ENCODE measurements around the gene RPL22.

RPL22 gene

GRCh38 chr1:6207075-6207885, 7.9 kb upstream of the RPL22 start:
- no CpG with 5 or more reads among the region's 19 CpGs for WGBS (ENCODE audit: extremely low coverage, insufficient coverage, low lambda C conversion rate)
- no peak overlapping the region for H3K4me3 ChIP-seq (ENCODE audit: low read length)
- H3K27me3 ChIP-seq (ENCODE audit: insufficient read depth, low read length, poor library complexity), result peaks cover 17% of the 10 kb centered on the region

GRCh38 chr1:6206520-6206855, 7.1 kb upstream of the RPL22 start:
- peak overlapping the region; percentile 42 for H3K9ac ChIP-seq (ENCODE audit: low read length)
- H3K36me3 ChIP-seq (ENCODE audit: control insufficient read depth, insufficient read depth, low read length), result no peaks in the 10 kb centered on the region
- DNase-seq, result no peak
- no peak overlapping the region for H3K18ac ChIP-seq (ENCODE audit: low read length)
- no peak overlapping the region for H3K56ac ChIP-seq (ENCODE audit: low read length)
- no peak overlapping the region for H3K4ac ChIP-seq (ENCODE audit: low read depth, low read length)
- H3K27ac ChIP-seq (ENCODE audit: low read depth, low read length), result no peak overlapping the region
- H4K8ac ChIP-seq (ENCODE audit: low read depth, low read length), result no peak overlapping the region
- H2AK5ac ChIP-seq (ENCODE audit: low read length), result no peak overlapping the region
- H2BK5ac ChIP-seq (ENCODE audit: low read length), result no peak overlapping the region
- no peak overlapping the region for H2BK15ac ChIP-seq (replicated peaks; ENCODE audit: low read depth)
- H3K27me3 ChIP-seq (ENCODE audit: insufficient read depth, low read length, poor library complexity), result peaks cover 17% of the 10 kb centered on the region
- H3K4me1 ChIP-seq (ENCODE audit: control insufficient read depth, low read depth, low read length), result no peaks in the 10 kb centered on the region
- H3K4me3 ChIP-seq (ENCODE audit: low read length), result no peak overlapping the region
- no CpG with 5 or more reads among the region's 25 CpGs for WGBS (ENCODE audit: extremely low coverage, insufficient coverage, low lambda C conversion rate)
- no peak overlapping the region for H3K23ac ChIP-seq (ENCODE audit: low read length)
- no peaks in the 10 kb centered on the region for H3K79me1 ChIP-seq (ENCODE audit: low read length)
- H2BK120ac ChIP-seq (ENCODE audit: low read depth, low read length), result no peak overlapping the region
- peak overlapping the region; percentile 25 for H3K4me2 ChIP-seq (ENCODE audit: low read length)
- no peaks in the 10 kb centered on the region for H3K79me2 ChIP-seq (ENCODE audit: control insufficient read depth, insufficient read depth, low read length)
- no peak overlapping the region for H4K5ac ChIP-seq (ENCODE audit: low read length)

More at GRCh38 chr1:6207075-6207885, 7.9 kb upstream of the RPL22 start:
- Histone ChIP-seq H3K27ac (ENCODE audit: low read depth, low read length) (no peak overlapping the region), H3K4me2 (ENCODE audit: low read length) (no peak overlapping the region), H4K8ac (ENCODE audit: low read depth, low read length) (no peak overlapping the region), H2BK15ac (replicated peaks; ENCODE audit: low read depth) (no peak overlapping the region), H2AK5ac (ENCODE audit: low read length) (no peak overlapping the region), H3K36me3 (ENCODE audit: control insufficient read depth, insufficient read depth, low read length) (no peaks in the 10 kb centered on the region), H2BK5ac (ENCODE audit: low read length) (no peak overlapping the region), H3K9ac (ENCODE audit: low read length) (no peak overlapping the region), H3K18ac (ENCODE audit: low read length) (no peak overlapping the region), H3K23ac (ENCODE audit: low read length) (no peak overlapping the region), H3K79me1 (ENCODE audit: low read length) (no peaks in the 10 kb centered on the region), H3K4me1 (ENCODE audit: control insufficient read depth, low read depth, low read length) (no peaks in the 10 kb centered on the region), H4K5ac (ENCODE audit: low read length) (no peak overlapping the region), H3K4ac (ENCODE audit: low read depth, low read length) (no peak overlapping the region), H3K79me2 (ENCODE audit: control insufficient read depth, insufficient read depth, low read length) (no peaks in the 10 kb centered on the region), H3K56ac (ENCODE audit: low read length) (no peak overlapping the region), H2BK120ac (ENCODE audit: low read depth, low read length) (no peak overlapping the region)
- DNase-seq, result no peak

GRCh38 chr1:6205849-6206519, 6.6 kb upstream of the RPL22 start, which contains the start of gene RNF207:
Gene RNF207, plus strand, starts transcription at chr1:6206119. Its CDS starts 417 bp downstream, at chr1:6206536.
- H2BK120ac ChIP-seq (ENCODE audit: low read depth, low read length), result no peak within 1 kb of the TSS
- peak within 1 kb of the TSS; percentile 45 for H3K4me2 ChIP-seq (ENCODE audit: low read length)
- no peak within 1 kb of the TSS for H3K27ac ChIP-seq (ENCODE audit: low read depth, low read length)
- peak within 1 kb of the TSS; percentile 79 for H3K56ac ChIP-seq (ENCODE audit: low read length)
- H2BK5ac ChIP-seq (ENCODE audit: low read length), result no peak within 1 kb of the TSS
- H3K27me3 ChIP-seq (ENCODE audit: insufficient read depth, low read length, poor library complexity), result peaks cover 17% of the 10 kb centered on the region
- no peak within 1 kb of the TSS for H2BK15ac ChIP-seq (replicated peaks; ENCODE audit: low read depth)
- peak; percentile 71 for DNase-seq
- peak within 1 kb of the TSS; percentile 65 for H3K9ac ChIP-seq (ENCODE audit: low read length)
- H3K4me1 ChIP-seq (ENCODE audit: control insufficient read depth, low read depth, low read length), result no peaks in the 10 kb centered on the region
- WGBS (ENCODE audit: extremely low coverage, insufficient coverage, low lambda C conversion rate), result no CpG with 5 or more reads among the region's 66 CpGs
- H3K4me3 ChIP-seq (ENCODE audit: low read length), result peak within 1 kb of the TSS; percentile 19
- H2AK5ac ChIP-seq (ENCODE audit: low read length), result no peak within 1 kb of the TSS
- no peak within 1 kb of the TSS for H3K4ac ChIP-seq (ENCODE audit: low read depth, low read length)
- H3K36me3 ChIP-seq (ENCODE audit: control insufficient read depth, insufficient read depth, low read length), result no peaks in the 10 kb centered on the region
- H3K18ac ChIP-seq (ENCODE audit: low read length), result no peak within 1 kb of the TSS
- H3K79me2 ChIP-seq (ENCODE audit: control insufficient read depth, insufficient read depth, low read length), result no peaks in the 10 kb centered on the region
- H3K23ac ChIP-seq (ENCODE audit: low read length), result no peak within 1 kb of the TSS
- no peak within 1 kb of the TSS for H4K5ac ChIP-seq (ENCODE audit: low read length)
- no peaks in the 10 kb centered on the region for H3K79me1 ChIP-seq (ENCODE audit: low read length)
- H4K8ac ChIP-seq (ENCODE audit: low read depth, low read length), result no peak within 1 kb of the TSS

- Histone ChIP-seq H3K27me3 (ENCODE audit: insufficient read depth, low read length, poor library complexity) (peaks cover 11% of the 10 kb centered on the region), H2AK5ac (ENCODE audit: low read length) (no peak overlapping the region), H3K36me3 (ENCODE audit: control insufficient read depth, insufficient read depth, low read length) (peaks cover 3% of the 10 kb centered on the region), H3K9ac (ENCODE audit: low read length) (no peak overlapping the region), H3K4ac (ENCODE audit: low read depth, low read length) (no peak overlapping the region), H3K4me1 (ENCODE audit: control insufficient read depth, low read depth, low read length) (peaks cover 8% of the 10 kb centered on the region), H3K56ac (ENCODE audit: low read length) (no peak overlapping the region), H2BK120ac (ENCODE audit: low read depth, low read length) (no peak overlapping the region), H4K5ac (ENCODE audit: low read length) (no peak overlapping the region), H3K79me1 (ENCODE audit: low read length) (peaks cover 4% of the 10 kb centered on the region), H3K4me3 (ENCODE audit: low read length) (no peak overlapping the region), H4K8ac (ENCODE audit: low read depth, low read length) (no peak overlapping the region), H3K18ac (ENCODE audit: low read length) (no peak overlapping the region), H3K23ac (ENCODE audit: low read length) (no peak overlapping the region), H2BK15ac (replicated peaks; ENCODE audit: low read depth) (no peak overlapping the region), H2BK5ac (ENCODE audit: low read length) (no peak overlapping the region), H3K4me2 (ENCODE audit: low read length) (no peak overlapping the region), H3K79me2 (ENCODE audit: control insufficient read depth, insufficient read depth, low read length) (peaks cover 21% of the 10 kb centered on the region), H3K27ac (ENCODE audit: low read depth, low read length) (no peak overlapping the region)
- no CpG with 5 or more reads among the region's 7 CpGs for WGBS (ENCODE audit: extremely low coverage, insufficient coverage, low lambda C conversion rate)
- DNase-seq, result no peak
Observed at GRCh38 chr1:6202256-6202655, 2.9 kb upstream of the RPL22 start.

- no peak overlapping the region for H2BK15ac ChIP-seq (replicated peaks; ENCODE audit: low read depth)
- no peak overlapping the region for H3K4me3 ChIP-seq (ENCODE audit: low read length)
- H3K36me3 ChIP-seq (ENCODE audit: control insufficient read depth, insufficient read depth, low read length), result peaks cover 5% of the 10 kb centered on the region
- H3K79me1 ChIP-seq (ENCODE audit: low read length), result peaks cover 8% of the 10 kb centered on the region
- peak; percentile 16 for DNase-seq
- no peaks in the 10 kb centered on the region for H3K27me3 ChIP-seq (ENCODE audit: insufficient read depth, low read length, poor library complexity)
- H4K5ac ChIP-seq (ENCODE audit: low read length), result peak overlapping the region; percentile 100
- H2BK5ac ChIP-seq (ENCODE audit: low read length), result peak overlapping the region; percentile 64
- WGBS (ENCODE audit: extremely low coverage, insufficient coverage, low lambda C conversion rate), result no CpG with 5 or more reads among the region's 10 CpGs
- H3K9ac ChIP-seq (ENCODE audit: low read length), result peak overlapping the region; percentile 75
- H3K4me1 ChIP-seq (ENCODE audit: control insufficient read depth, low read depth, low read length), result peaks cover 8% of the 10 kb centered on the region
- peak overlapping the region; percentile 69 for H4K8ac ChIP-seq (ENCODE audit: low read depth, low read length)
- H2AK5ac ChIP-seq (ENCODE audit: low read length), result peak overlapping the region; percentile 90
- peak overlapping the region; percentile 90 for H3K56ac ChIP-seq (ENCODE audit: low read length)
- H3K4me2 ChIP-seq (ENCODE audit: low read length), result peak overlapping the region; percentile 45
- peak overlapping the region; percentile 55 for H3K18ac ChIP-seq (ENCODE audit: low read length)
- H3K23ac ChIP-seq (ENCODE audit: low read length), result no peak overlapping the region
- no peak overlapping the region for H2BK120ac ChIP-seq (ENCODE audit: low read depth, low read length)
- H3K4ac ChIP-seq (ENCODE audit: low read depth, low read length), result peak overlapping the region; percentile 82
- no peak overlapping the region for H3K27ac ChIP-seq (ENCODE audit: low read depth, low read length)
- H3K79me2 ChIP-seq (ENCODE audit: control insufficient read depth, insufficient read depth, low read length), result peaks cover 37% of the 10 kb centered on the region
Observed at GRCh38 chr1:6200188-6200809, 904 bp upstream of the RPL22 start.
